HCT116 (cell line): ENCODE measurements around the gene RNPC3. TPM values are rescaled to one million over a fixed set of nuclear protein-coding genes. Genes with fewer than 3 reads are reported as not detected.

ENCODE experiments used
- ATAC-seq: fragments of 200-7000 bp; cut with Tn5 transposase; 2 replicates; pipeline ENCODE4 v1.9.1; 2020; ENCODE audit warnings: mild to moderate bottlenecking, moderate library complexity
- BruUV-seq: library from RNA; stranded (reverse); fragments of 400-500 nt; replicated peaks from 2 replicates; lab custom pipeline; 2021; lab: Mats Ljungman, UMichigan
- CTCF ChIA-PET: fragments of 300-600 bp; sonication (Branson Sonifier 250); formaldehyde crosslinking; loops from one replicate; lab custom pipeline; 2021; ENCODE audit warnings: antibody characterized with exemption; lab: Charles Lee
- POLR2A ChIA-PET: fragments of 300-600, 350-600 bp; sonication (Branson Sonifier 250); formaldehyde crosslinking; loops from one replicate; lab custom pipeline; 2021; ENCODE audit warnings: antibody characterized with exemption; lab: Charles Lee
- RAD21 ChIA-PET, 2 experiments: fragments of 300-600 bp; sonication (Branson Sonifier 250); formaldehyde crosslinking; loops; one replicate each; lab custom pipeline; 2023; ENCODE audit warnings: low total read pairs in 2 of 2; ENCODE audit not compliant: uncharacterized antibody in 2 of 2, unreplicated experiment in 2 of 2, low non-redundant PET in 1 of 2; lab: Charles Lee
- DNase-seq: peaks from one replicate; pipeline ENCODE4 v3.0.0-alpha.2; 2010; ENCODE audit warnings: low read depth, low spot score
- H2AFZ ChIP-seq: fragments of 200-600 bp; shearing (Covaris generic), sonication (generic); 2 replicates; pipeline ENCODE4 v1.6.1; 2017; ENCODE audit warnings: low read depth, mixed run types, mixed read lengths, antibody characterized with exemption, low read length; ENCODE audit not compliant: poor library complexity, severe bottlenecking
- H3K27ac ChIP-seq: 2 replicates; pipeline ENCODE4 v1.5.1; 2012; ENCODE audit warnings: low read depth, low read length
- H3K27me3 ChIP-seq: fragments of 200-600 bp; sonication (generic); 2 replicates; pipeline ENCODE4 v1.6.1; 2016; ENCODE audit warnings: mixed run types, low read length, mixed read lengths; ENCODE audit not compliant: insufficient read depth
- H3K36me3 ChIP-seq, 2 experiments: fragments of 200-500 bp in 1 of 2; fragments of 200-600 bp in 1 of 2; sonication (Bioruptor generic) in 1 of 2; sonication (generic) in 1 of 2; 2 replicates each; pipeline versions ENCODE4 v1.5.1 to v1.6.1; 2014 to 2016; ENCODE audit warnings: low read length in 2 of 2, inconsistent platforms in 1 of 2, mixed read lengths in 1 of 2, mixed run types in 1 of 2; ENCODE audit not compliant: insufficient read depth in 2 of 2, control insufficient read depth in 1 of 2
- H3K4me1 ChIP-seq, 2 experiments: fragments of 200-600 bp in 1 of 2; sonication (generic) in 1 of 2; 2 replicates each; pipeline versions ENCODE4 v1.5.1 to v1.6.1; 2012 to 2017; ENCODE audit warnings: low read length in 2 of 2, inconsistent platforms in 1 of 2, mild to moderate bottlenecking in 1 of 2, mixed read lengths in 1 of 2, mixed run types in 1 of 2, moderate library complexity in 1 of 2; ENCODE audit not compliant: insufficient read depth in 2 of 2, control insufficient read depth in 1 of 2
- H3K4me2 ChIP-seq: fragments of 200-600 bp; sonication (generic); 2 replicates; pipeline ENCODE4 v1.6.1; 2017; ENCODE audit warnings: mixed run types, low read length, mixed read lengths
- H3K4me3 ChIP-seq, 2 experiments: fragments of 200-600 bp in 1 of 2; sonication (generic) in 1 of 2; replicated peaks in 1 of 2; 2 replicates each; pipeline ENCODE4 v1.5.1; 2011 to 2016; ENCODE audit warnings: low read length in 2 of 2, control low read depth in 1 of 2, low read depth in 1 of 2, mild to moderate bottlenecking in 1 of 2, mixed read lengths in 1 of 2, mixed run types in 1 of 2
- H3K79me2 ChIP-seq: fragments of 200-600 bp; sonication (generic); 2 replicates; pipeline ENCODE4 v1.6.1; 2017; ENCODE audit warnings: mild to moderate bottlenecking, mixed run types, low read length, moderate library complexity, mixed read lengths; ENCODE audit not compliant: insufficient read depth
- H3K9ac ChIP-seq: fragments of 200-600 bp; sonication (generic); 2 replicates; pipeline ENCODE4 v1.6.1; 2016; ENCODE audit warnings: low read length, mixed read lengths
- H3K9me2 ChIP-seq: fragments of 200-600 bp; sonication (generic), shearing (Covaris generic); 2 replicates; pipeline ENCODE4 v1.6.1; 2017; ENCODE audit warnings: mixed run types, mild to moderate bottlenecking, moderate library complexity; ENCODE audit not compliant: insufficient read depth
- H3K9me3 ChIP-seq, 2 experiments: fragments of 200-500 bp in 1 of 2; fragments of 200-600 bp in 1 of 2; sonication (Bioruptor generic) in 1 of 2; sonication (generic) in 1 of 2; 2 replicates each; pipeline ENCODE4 v1.6.1; 2014 to 2017; ENCODE audit warnings: low read length in 2 of 2, mixed read lengths in 2 of 2, inconsistent platforms in 1 of 2, low read depth in 1 of 2, mild to moderate bottlenecking in 1 of 2, mixed run types in 1 of 2, moderate library complexity in 1 of 2; ENCODE audit not compliant: control insufficient read depth in 1 of 2, insufficient read depth in 1 of 2
- H4K20me1 ChIP-seq: fragments of 200-600 bp; sonication (generic), shearing (Covaris generic); 2 replicates; pipeline ENCODE4 v1.6.1; 2017; ENCODE audit warnings: mixed run types, mild to moderate bottlenecking, moderate library complexity; ENCODE audit not compliant: insufficient read depth
- ELF1 ChIP-seq: IDR thresholded peaks from 2 replicates; pipeline ENCODE4 v1.6.1; 2012; ENCODE audit warnings: low read depth, borderline replicate concordance
- EZH2 ChIP-seq: fragments of 200-600 bp; sonication (generic); IDR thresholded peaks from 2 replicates; pipeline ENCODE4 v1.6.1; 2017; ENCODE audit warnings: antibody characterized with exemption, mixed run types
- POLR2A ChIP-seq: IDR thresholded peaks from 2 replicates; pipeline ENCODE4 v1.7.0; 2011; ENCODE audit warnings: borderline replicate concordance; ENCODE audit not compliant: insufficient read depth, insufficient read length; ENCODE audit errors: extremely low read depth
- POLR2AphosphoS5 ChIP-seq: IDR thresholded peaks from 2 replicates; pipeline ENCODE4 v1.6.1; 2011; ENCODE audit warnings: mild to moderate bottlenecking, low read depth, low read length, moderate library complexity
- YY1 ChIP-seq: IDR thresholded peaks from 2 replicates; pipeline ENCODE4 v1.6.1; 2011; ENCODE audit warnings: low read length, low read depth, moderate library complexity, mild to moderate bottlenecking; ENCODE audit not compliant: insufficient replicate concordance; ENCODE audit errors: extremely low read depth
- ZFX ChIP-seq: fragments of 450-650 bp; IDR thresholded peaks from 2 replicates; pipeline ENCODE4 v1.6.1; 2017
- ZNF274 ChIP-seq: fragments of 200-500 bp; sonication (Bioruptor generic); IDR thresholded peaks from 2 replicates; pipeline ENCODE4 v1.6.1; 2014; ENCODE audit warnings: mild to moderate bottlenecking, low read depth, low read length, inconsistent platforms
- intact Hi-C: fragments of 100-400 bp; cut with micrococcal nuclease; formaldehyde crosslinking; loops from 2 replicates; pipeline ENCODE4 v1.10.0; 2022
- total RNA-seq: library from RNA; stranded (reverse); gene quantifications from one replicate; pipeline ENCODE4 v1.2.1, GENCODE V29; 2021; ENCODE audit not compliant: unreplicated experiment
- TF ChIP-seq, protein P1 (sequence below): IDR thresholded peaks from 2 replicates; pipeline ENCODE4 v1.6.1; 2012; ENCODE audit warnings: low read depth
- TF ChIP-seq, protein P2 (sequence below): IDR thresholded peaks from 2 replicates; pipeline ENCODE4 v1.6.1; 2012

The RNPC3 gene
- total RNA-seq, 1 experiment from 2014 or later = 11.1 TPM

DNA sequence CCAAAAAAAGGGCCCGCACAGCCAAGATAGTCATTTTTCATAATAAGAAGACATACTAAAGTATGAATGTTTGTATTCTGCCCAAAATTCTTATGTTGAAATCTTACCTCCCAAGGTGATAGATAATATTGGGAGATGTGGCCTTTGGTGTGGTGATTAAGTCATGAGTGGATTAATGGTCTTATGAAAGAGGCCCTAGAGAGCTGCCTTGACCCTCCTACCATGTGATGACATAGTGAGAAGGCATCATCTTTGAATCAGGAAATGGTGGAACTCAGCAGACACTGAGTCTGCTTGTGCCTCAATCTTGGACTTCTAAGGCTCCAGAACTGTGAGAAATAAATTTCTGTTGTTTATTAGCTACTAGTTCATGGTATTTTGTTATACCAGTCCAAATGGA lies 11.8 kb upstream of the RNPC3 start:
- ChIA-PET CTCF (interaction anchor here (0.7 to 1.6 kb wide), 2 partner anchors 52 to 963 kb away, joined by 3 to 5 read pairs; no protein-coding TSS in a partner anchor), RAD21 (no interaction called here), POLR2A (no interaction called here)
- Histone ChIP-seq H3K4me3 (no peak overlapping the region), H3K9ac (no peak overlapping the region), H3K36me3 (no peaks in the 10 kb centered on the region), H3K9me3 (no peaks in the 10 kb centered on the region), H3K4me1 (no peaks in the 10 kb centered on the region), H3K79me2 (no peaks in the 10 kb centered on the region), H3K27ac (no peak overlapping the region), H3K27me3 (no peaks in the 10 kb centered on the region), H3K4me2 (no peak overlapping the region), H2AFZ (no peak overlapping the region), H4K20me1 (no peaks in the 10 kb centered on the region), H3K9me2 (no peaks in the 10 kb centered on the region)
- intact Hi-C loops = loop anchor here (2.0 kb wide), 1 partner anchor 1993 kb away; no protein-coding TSS in a partner anchor
- TF ChIP-seq POLR2A = no peak
- TF ChIP-seq, protein P1, sequence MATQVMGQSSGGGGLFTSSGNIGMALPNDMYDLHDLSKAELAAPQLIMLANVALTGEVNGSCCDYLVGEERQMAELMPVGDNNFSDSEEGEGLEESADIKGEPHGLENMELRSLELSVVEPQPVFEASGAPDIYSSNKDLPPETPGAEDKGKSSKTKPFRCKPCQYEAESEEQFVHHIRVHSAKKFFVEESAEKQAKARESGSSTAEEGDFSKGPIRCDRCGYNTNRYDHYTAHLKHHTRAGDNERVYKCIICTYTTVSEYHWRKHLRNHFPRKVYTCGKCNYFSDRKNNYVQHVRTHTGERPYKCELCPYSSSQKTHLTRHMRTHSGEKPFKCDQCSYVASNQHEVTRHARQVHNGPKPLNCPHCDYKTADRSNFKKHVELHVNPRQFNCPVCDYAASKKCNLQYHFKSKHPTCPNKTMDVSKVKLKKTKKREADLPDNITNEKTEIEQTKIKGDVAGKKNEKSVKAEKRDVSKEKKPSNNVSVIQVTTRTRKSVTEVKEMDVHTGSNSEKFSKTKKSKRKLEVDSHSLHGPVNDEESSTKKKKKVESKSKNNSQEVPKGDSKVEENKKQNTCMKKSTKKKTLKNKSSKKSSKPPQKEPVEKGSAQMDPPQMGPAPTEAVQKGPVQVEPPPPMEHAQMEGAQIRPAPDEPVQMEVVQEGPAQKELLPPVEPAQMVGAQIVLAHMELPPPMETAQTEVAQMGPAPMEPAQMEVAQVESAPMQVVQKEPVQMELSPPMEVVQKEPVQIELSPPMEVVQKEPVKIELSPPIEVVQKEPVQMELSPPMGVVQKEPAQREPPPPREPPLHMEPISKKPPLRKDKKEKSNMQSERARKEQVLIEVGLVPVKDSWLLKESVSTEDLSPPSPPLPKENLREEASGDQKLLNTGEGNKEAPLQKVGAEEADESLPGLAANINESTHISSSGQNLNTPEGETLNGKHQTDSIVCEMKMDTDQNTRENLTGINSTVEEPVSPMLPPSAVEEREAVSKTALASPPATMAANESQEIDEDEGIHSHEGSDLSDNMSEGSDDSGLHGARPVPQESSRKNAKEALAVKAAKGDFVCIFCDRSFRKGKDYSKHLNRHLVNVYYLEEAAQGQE = no peak
- TF ChIP-seq EZH2 = no peak
- TF ChIP-seq, protein P2, sequence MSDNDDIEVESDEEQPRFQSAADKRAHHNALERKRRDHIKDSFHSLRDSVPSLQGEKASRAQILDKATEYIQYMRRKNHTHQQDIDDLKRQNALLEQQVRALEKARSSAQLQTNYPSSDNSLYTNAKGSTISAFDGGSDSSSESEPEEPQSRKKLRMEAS = no peak
- TF ChIP-seq YY1 = no peak
- no peak for TF ChIP-seq ZFX
- no peak for TF ChIP-seq POLR2AphosphoS5
- TF ChIP-seq ELF1 = no peak
- TF ChIP-seq ZNF274 = no peak
- BruUV-seq = no TSS peak
- no peak for ATAC-seq
- no peak for DNase-seq
